CD4-positive, alpha-beta T cell treated with Interleukin-1 beta for 1 hour (primary cell): ENCODE data around the gene HSPA4.
A peak's percentile ranks its signal among the peaks of the same experiment; 100 is the strongest.
"Not testable (repeated sequence)": the region's sequence is repeated elsewhere in the genome, so short reads cannot be mapped to it uniquely, and the experiment has no call there.

Experiments used
- DNase-seq, 2 donors: peaks; one replicate each; pipeline ENCODE4 v3.0.0-alpha.2; 2020 to 2022

Gene HSPA4

DNA sequence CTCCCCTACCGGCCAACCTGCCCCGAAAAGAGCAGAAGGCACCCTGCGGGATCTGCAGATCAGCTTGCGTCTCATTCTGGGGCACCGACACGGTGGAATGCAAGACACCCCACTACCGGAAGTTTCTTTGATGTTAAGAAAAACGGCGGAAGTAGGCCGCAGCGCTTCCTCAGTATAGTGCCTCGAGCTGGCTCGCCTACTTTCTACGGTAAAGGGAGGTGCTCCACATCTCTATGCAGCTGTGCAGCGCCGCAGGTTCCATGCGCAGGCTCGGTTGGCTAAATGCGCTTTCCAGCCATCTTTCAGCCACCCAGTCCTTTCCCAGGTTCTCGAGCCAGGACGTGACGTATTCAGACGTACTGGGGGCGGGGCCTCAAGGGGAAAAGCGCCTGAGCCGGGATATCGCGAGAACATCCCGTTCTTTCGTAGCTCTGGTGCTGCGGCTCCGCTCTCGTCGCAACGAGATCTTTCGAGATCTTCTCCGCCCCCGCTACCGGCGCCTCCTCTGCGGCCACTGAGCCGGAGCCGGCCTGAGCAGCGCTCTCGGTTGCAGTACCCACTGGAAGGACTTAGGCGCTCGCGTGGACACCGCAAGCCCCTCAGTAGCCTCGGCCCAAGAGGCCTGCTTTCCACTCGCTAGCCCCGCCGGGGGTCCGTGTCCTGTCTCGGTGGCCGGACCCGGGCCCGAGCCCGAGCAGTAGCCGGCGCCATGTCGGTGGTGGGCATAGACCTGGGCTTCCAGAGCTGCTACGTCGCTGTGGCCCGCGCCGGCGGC lies at the start of gene HSPA4:
TSS of gene HSPA4 (plus strand) at position 472 of the 775 bp plus-strand sequence. CDS start at position 710, 238 bp downstream.
- DNase-seq: peak; percentile 98

DNA sequence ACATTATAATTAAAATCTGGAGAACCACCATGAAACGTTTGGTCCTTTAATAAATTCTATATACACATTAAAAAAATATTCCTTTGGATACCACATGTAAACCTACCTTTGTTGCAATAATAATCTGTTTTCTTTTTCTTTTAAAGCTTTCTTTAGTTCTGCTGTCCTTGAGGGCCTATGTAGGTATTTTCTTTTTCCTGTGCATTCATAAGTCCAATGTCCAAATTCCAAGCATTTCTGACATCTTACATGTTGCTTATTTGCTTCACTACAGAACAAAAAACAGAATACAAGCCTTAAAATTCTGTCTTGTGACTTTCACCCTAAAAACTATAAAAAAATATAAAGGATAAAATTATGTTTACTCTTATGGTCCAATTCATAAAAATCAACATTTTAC lies 45.2 kb upstream of the HSPA4 start:
- DNase-seq: no peak

DNA sequence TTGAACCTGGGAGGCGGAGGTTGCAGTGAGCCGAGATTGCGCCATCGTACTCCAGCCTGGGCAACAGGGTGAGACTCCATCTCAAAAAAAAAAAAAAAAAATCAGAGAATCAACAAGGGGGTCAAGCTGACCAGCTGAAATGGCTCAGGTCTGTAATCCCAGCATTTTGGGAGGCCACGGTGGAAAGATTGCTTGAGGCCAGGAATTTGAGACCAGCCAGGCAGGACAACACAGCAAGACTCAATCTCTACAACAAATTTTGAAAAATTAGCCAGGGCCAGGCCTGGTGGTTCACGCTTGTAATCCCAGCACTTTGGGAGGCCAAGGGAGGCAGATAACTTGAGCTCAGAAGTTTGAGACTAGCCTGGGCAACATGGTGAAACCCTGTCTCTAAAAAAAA lies 43.4 kb upstream of the HSPA4 start:
- not testable (repeated sequence) for DNase-seq

DNA sequence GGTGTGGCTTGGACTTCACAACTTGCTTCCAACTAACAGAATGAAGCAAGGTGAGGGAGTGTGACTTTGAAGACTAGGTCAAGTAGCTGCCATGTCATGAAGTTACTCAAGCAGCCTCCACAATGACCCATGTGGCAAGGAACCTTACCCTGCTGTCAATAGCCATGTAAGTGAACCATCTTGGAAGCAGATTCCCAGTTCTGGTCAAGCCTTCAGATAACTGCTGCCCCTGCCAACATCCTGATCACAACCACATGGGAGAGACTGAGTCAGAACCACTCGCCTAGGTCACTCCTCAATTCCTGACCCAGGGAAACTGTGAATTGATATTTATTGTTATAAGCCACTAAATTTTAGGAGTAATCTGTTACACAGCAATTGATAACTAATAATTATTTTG lies 36.3 kb upstream of the HSPA4 start:
- no peak for DNase-seq

DNA sequence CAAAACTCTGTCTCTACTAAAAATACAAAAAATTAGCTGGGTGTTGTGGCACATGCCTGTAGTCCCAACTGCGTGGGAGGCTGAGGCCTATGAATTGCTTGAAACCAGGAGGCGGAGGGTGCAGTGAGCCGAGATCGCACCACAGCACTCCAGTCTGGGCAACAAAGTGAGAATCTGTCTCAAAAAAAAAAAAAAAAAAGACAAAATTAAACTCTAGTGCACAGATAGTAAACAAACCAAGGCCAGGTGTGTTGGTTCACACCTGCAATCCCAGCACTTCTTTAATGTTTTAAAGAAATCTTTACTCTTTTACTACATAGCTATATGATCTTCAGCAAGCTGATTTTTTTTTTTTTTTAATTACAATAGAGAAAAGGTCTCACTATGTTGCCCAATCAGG lies 33.8 kb upstream of the HSPA4 start:
- no peak for DNase-seq

DNA sequence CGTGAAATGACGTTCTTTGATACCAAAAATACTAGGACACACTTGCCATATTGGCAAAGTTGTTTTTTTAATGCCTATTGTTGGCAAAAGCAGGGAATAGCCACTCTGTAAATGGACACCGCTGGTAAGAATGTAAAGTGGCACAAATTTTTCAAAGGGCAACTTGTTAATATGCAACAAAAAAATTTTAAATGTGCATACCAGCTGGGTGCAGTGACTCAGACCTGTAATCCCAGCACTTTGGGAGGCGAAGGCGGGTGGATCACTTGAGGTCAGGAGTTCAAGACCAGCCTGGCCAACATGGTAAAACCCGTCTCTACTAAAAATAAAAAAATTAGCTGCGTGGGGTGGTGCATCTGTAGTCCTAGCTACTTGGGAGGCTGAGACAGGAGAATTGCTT lies 32.3 kb upstream of the HSPA4 start:
- not testable (repeated sequence) for DNase-seq

DNA sequence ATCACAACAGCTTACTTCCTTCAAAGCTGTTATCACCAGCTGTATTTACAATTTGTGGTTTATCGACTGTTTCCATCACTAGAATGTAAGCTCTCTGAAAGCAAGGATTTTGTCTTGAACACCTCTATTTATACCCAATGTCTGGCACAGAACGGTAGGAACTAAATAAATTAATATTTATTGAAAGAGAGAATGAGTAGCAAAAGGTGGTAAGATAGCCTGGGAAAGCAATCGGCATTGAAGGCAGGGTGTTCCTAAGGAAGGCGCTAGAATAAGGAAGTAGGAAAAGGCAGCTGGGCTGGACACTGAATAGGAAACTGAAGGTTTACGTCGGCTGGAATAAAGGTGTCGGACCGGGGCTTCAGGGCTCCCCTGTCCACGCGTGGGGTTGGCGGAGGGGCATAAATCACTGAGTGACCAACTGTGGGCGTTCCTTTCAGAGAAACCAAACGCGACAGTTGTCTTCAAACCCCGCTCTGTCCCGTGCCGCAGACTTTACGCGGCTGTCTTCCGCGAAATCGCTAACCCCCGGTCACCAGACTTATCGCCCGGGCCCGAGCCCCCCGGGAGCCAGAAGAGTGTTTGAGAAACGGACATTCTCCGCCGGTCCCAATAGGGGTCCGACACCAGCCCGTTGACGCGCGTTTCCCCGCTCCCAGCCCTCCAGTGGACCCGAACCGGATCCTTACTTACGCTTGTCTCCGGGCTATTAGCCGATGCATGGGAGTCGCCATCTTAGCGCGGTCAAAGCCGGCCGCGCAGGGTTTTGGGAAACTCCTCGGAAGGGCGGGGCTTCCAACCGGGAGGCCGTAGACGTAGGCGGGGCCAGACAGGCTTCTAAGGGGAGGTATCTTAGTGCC lies 25.8 kb upstream of the HSPA4 start, which contains the start of gene ZCCHC10:
TSS of gene ZCCHC10 (minus strand) at position 746 of the 860 bp plus-strand sequence. CDS start at position 734, 12 bp downstream.
- peak; percentile 93 to 94 for DNase-seq

DNA sequence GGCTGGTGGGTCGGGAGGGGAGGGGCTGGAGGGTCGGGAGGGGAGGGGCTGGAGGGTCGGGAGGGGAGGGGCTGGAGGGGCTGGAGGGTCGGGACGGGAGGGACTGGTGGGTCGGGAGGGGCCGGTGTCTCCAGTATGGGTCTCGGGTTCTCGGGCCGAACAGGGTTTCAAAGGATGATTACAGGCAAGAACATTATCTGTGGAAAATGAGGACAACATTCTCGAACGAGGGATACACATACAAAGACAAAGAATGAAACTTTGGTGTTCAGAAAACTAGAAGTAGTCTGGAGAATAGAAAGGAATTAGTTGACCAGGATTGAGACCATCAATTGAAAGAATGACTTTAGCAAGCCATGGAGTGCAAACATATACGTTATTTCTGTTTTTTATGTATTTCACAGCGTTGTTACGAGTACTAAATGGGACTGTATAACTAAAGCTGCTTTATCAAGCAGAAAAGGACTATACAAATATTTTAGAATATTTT lies 25.1 kb upstream of the HSPA4 start:
- DNase-seq: no peak

DNA sequence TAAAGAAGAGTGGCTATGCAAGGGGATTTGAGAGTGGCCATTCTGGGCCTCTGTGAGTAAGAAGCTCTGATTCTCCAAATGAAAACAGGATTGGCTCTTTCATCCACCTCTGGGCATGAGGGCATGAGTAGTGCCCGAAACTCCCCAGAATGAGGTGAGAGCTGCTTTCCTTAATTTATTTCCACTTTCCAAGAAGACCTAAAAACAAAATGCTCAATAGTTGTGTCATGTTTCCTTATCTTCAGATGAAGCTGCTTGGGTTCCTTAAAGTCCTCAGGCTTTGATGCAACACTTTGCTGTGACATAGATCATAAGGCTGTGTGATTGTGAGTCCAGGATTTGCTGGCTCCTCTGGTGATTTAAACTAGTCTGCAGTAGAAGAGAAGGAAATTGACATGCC lies 22.4 kb upstream of the HSPA4 start:
- no peak for DNase-seq

DNA sequence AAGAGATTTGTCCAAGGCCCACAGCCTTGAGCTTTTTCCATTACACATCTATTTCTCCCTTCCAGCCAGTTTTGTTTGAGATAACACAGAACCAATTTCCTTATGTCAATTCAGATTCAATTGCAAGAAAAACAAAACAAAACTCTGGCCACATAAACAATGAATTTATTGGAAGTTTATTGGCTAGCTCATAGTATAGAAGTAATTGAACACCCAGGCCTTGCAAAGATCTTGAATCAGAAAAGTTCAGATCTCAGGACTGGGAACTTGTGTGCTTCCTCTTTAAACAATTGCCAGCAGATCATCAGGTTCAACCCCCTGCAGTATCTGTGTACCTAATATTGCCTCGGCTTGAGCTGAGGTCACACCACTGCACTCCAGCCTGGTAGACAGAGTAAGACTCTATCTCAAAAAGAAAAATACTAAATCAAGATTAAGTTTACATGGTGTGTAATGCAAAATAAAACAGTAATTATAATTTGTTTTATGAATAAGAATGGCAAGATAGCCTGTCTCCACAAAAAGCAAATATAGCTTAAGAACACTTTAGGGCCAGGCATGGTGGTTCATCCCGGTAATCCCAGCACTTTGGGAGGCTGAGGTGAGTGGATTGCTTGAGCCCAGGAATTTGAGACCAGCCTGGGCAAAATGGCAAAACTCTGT lies 21.3 kb upstream of the HSPA4 start:
- no peak for DNase-seq

DNA sequence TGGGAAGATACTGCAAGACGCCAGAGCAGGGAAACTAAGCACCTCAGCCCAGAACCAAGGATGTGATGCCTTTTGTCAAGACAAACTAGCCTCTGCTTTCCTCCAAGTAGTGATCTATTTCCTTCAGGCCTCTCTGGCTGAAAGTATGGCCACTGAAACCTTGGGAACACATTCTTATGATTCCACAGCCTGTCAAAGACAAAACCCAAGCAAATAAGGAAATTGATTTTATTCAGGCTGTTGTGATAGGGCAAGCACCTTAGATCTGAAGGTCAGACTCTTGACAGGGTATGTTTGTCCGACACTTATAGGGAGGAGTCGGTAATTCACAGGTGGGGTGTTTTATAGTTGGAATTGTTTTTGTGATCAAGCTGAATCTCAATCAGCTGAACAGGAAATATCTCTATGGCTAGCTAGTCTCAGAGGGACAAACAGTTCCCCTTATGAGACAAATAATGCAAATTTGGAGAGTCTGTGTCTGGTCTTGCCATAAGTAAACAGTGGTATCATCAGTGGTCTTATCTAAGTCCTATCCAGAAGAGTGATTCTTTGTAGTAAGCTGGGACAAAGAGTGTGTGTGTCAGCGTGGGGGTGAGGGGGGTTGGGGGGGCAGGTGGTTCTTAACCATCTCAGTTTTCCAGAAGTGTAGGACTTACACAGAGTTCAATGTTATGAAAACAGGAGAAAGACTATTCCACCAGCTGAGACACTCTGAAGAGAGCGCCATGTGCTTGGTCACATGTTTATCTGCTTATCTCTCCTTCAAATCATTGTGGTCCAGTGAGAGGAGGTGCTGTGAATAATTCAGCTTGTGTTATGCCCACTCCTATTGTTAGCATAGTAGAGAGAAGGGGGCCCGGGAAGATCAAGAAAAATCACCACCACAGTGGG lies 18.7 kb upstream of the HSPA4 start:
- no peak for DNase-seq

DNA sequence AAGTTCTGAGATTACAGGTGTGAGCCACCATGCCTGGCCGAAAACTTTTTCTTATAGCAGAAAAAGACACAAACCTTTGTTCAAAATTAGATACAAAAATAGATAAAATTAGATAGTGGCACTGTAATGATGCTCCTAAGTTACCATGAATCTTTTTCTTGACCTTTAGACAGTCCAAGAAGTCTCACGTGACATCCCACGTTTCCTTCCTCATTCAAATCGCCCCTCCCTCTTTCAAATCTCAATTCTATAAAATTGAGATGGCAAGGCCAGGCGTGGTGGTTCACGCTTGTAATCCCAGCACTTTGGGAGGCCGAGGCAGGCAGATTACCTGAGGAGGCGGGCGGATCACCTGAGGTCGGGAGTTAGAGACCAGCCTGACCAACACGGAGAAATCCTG lies 17.7 kb upstream of the HSPA4 start:
- no peak for DNase-seq

DNA sequence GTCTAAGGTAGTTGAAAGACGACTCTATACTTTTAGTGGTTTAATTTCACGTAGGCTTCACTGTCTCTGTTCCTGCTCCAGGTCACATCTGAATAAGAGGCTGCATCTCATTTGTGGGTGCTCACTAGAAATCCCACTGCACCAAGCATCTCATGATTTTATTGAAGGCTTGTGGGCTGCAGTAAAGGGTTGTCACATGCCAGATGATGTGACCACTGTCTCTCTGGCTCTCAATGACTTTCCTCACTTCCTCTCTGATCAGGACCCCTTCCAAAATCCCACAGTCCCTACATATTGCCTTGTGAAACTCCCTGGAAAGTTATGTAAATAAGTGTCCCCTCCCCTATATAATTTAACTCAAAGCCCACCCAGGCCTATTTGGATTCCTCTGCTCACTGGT lies 16.6 kb upstream of the HSPA4 start:
- no peak for DNase-seq

DNA sequence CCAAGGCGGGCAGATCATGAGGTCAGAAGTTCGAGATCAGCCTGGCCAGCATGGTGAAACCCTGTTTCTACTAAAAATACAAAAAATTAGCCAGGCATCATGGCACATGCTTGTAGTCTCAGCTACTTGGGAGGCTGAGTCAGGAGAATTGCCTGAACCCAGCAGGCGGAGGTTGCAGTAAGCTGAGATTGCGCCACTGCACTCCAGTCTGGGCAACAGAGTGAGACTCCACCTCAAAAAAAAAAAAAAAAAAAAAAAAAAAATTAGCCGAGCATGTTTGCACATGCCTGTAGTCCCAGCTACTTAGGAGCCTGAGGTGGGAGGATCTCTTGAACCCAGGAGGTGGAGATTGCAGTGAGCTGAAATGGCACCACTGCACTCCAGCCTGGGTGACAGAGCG lies 15.1 kb upstream of the HSPA4 start:
- DNase-seq: not testable (repeated sequence)

DNA sequence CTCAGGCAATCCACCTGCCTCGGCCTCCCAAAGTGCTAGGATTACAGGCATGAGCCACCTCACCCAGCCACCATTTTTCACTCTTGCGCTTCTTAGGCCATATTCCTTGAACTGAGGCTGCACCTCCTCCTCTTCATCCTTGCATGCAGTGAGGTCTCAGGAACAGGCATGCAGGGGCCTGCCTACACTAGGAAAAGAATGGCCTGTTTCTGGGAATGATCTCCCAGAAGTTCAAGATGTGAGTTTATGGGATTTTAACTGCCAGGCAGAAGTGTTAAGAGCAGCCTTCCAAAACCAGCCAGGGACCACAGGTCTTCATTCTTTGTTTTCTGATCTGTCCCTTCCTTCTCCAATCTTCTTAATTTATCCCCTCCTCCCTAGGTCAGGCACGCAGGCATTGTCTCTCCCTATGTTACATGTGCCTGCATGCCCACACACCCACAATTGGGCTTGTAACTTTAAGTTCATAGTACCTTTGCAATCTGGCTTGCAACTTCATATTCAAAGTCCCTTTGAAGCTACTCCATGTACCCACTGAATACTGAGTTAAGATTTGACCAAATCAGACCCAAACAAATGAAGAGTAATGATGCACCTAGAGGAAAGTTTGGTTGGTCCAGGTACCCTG lies 10.5 kb upstream of the HSPA4 start:
- DNase-seq: no peak

DNA sequence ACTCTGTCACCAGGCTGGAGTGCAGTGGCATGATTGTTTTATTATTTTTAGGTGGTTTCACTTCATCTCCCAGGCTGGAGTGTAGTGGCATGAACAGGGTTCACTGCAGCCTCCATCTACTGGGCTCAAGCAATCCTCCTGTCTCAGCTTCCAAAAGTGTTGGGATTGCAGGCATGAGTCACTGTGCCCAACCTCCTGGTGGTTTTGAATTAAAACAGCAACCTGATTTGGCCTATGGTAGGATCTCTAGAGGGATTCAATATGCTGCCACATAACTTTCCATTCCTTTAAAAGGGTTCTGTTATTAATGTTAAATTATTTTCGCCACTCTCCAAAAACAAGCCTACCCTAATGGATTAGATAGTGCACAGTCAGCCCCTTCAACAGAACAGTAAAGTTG lies 9.9 kb upstream of the HSPA4 start:
- no peak for DNase-seq

DNA sequence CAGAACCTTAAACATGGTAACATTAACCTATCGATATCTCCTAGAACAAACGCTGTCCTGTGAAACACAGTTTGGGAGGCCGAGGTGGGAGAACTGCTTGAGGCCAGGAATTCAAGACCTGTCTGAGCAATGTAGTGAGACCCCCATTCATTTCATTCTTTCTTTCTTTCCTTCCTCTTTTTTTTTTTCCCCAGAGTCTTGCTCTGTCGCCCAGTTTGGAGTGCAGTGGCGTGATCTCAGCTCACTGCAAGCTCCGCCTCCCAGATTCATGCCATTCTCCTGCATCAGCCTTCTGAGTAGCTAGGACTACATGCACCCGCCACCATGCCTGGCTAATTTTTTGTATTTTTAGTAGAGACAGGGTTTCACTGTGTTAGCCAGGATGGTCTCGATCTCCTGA lies 5.3 kb upstream of the HSPA4 start:
- DNase-seq: not testable (repeated sequence)

DNA sequence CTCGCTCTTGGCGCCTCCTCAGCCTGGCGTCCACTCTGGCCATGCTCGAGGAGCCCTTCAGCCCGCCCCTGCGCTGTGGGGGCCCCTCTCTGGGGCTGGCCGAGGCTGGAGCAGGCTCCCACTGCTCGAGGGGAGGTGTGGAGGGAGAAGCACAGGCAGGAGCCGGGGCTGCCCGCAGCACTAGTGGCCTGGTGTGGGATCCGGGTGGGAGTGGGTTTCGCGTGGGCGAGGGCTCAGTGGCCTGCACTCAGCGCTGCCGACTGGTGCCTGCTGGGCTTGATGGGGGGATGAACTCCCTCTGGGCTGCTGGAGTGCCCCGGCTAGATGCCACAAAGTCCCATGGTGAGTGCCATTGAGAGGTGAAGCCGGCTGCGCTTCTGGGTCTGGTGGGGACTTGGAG lies 4.4 kb upstream of the HSPA4 start:
- DNase-seq: no peak

DNA sequence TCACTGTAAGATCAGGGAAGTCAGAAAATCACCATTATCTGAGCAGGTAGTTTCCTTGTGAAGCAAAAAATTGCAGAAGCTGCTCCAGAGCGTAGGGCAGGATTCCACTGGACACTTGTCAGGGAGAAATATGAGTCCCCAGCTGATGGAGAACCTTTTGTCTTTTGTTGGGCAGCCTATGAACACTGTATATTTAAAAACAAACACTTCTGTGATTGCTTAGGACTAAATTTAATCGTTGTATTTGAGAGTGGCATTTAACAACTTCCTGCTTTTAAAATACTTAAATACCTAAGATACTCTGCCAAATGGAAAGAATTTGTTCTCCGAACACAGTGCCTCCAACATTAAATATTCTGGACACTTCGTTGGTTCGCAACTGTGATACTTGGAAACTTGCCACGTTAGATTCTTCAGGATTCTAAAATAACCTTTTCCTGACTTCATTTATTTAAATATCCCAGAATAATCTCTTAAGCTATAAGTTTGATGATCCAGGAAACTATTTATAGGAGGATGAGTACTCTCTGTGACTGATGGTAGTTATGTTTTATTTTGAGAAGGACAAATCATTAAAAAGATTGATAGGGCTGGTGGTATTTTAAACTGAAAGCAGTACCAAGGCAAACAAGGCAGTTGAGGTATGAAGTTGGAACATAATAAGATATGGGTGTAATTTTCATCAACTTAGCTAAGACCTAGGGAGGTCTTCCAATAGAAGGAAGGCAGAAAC lies 2.7 kb upstream of the HSPA4 start:
- no peak for DNase-seq

DNA sequence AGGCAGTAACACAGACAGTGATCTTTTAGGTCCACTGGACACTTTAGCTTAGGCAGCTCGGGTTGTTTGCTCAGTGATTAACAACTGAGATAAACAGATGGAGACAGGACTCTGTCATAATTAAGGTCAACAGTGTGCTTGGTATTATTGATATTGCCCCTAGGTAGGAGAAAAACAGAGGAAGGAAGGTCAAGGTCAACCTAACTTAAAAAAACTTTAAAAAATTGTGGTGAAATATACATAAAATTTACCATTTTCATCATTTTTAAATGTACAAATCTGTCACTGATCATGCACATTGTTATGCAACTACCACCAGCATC lies 2.1 kb upstream of the HSPA4 start:
- no peak for DNase-seq

DNA sequence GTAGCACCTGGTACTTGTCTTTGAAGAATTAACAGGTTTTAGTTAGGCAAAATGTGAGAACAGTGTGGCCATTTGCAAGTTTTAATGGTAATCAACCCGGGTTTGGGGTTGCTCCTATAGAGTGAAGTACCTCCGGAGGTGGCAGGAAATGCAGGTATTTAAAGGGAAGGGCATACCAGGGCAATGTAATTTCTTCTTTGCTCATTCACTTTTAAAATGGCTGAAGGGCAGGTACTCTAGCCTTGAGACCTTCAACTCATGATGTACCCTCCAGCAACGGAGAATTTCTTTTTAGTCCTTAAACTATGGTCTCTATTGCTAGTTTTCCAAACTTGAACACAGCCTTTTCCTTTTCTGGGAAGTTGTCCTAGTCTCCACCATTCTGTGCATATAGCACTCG lies 1.3 kb upstream of the HSPA4 start:
- DNase-seq: no peak
